Measurements from ENCODE around the gene OR10A7. TPM values are rescaled to one million over a fixed set of nuclear protein-coding genes. Genes with fewer than 3 reads are reported as not detected.

The OR10A7 gene
- not detected in 2 replicates for total RNA-seq

GRCh38 chr12:55220725-55221124 is at the start of gene OR10A7:
OR10A7 (plus strand) TSS chr12:55221025; CDS start chr12:55221025, 0 bp downstream.

GRCh38 chr12:55244309-55244708 is 23.5 kb downstream of the OR10A7 start, which contains the start of gene OR6C74:
OR6C74 (plus strand) TSS chr12:55244609; CDS start chr12:55247288, 2,679 bp downstream.

Other genes starting within 250 kb of the OR10A7 start
- gene TESPA1, start 236.3 kb upstream of the OR10A7 start, total RNA-seq, result not detected in 2 replicates
- gene NEUROD4, start 201.1 kb upstream of the OR10A7 start, total RNA-seq, result not detected in 2 replicates
- gene OR9K2, start 94.6 kb upstream of the OR10A7 start, total RNA-seq, result not detected in 2 replicates
- gene OR6C74, start 23.6 kb downstream of the OR10A7 start, total RNA-seq, result not detected in 2 replicates
- not detected in 2 replicates for gene OR6C6, start 75.5 kb downstream of the OR10A7 start, total RNA-seq
- gene OR6C1, start 93.3 kb downstream of the OR10A7 start, total RNA-seq, result not detected in 2 replicates
- not detected in 2 replicates for gene OR6C3, start 109.7 kb downstream of the OR10A7 start, total RNA-seq
- not detected in 2 replicates for gene OR6C75, start 141.9 kb downstream of the OR10A7 start, total RNA-seq
- not detected in 2 replicates for gene OR6C65, start 179.5 kb downstream of the OR10A7 start, total RNA-seq
- not detected in 2 replicates for gene OR6C76, start 205.2 kb downstream of the OR10A7 start, total RNA-seq
- not detected in 2 replicates for gene OR6C2, start 223.1 kb downstream of the OR10A7 start, total RNA-seq
- not detected in 2 replicates for gene OR6C70, start 249.1 kb downstream of the OR10A7 start, total RNA-seq

Measured in epithelial cell of umbilical artery (primary cell).